ENCODE results near the gene DCAF4. TPM values are rescaled to one million over a fixed set of nuclear protein-coding genes. Genes with fewer than 3 reads are reported as not detected.

Gene DCAF4
- total RNA-seq, 4 donors from 2014 or later = 9.0 to 22.6 (median 19.8) TPM

DNA sequence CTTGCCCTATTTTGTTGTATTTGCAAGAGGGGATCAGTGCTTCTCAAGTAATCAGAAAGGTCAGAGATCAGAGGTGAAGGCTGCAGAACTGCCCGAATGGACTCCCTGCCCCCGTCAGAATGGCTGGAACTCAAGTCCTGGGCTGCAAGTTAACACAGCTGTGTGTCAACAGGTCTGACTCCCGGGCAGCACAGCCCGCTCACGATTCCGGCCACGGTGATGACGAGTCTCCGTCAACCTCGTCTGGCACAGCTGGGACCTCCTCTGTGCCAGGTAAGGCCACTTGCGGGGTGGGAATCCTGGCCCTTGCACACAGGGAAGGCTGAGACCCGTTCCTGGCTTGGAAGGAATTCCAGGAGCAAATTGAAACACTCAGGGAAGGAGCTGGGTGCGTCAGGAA is 13.4 kb downstream of the DCAF4 start:
- no peak for ATAC-seq
- no peak overlapping the region for H3K4me3 ChIP-seq
- no peaks in the 10 kb centered on the region for H3K9me3 ChIP-seq
- TF ChIP-seq POLR2AphosphoS5 (IDR thresholded peaks at IDR 0.05) (no peak), EP300 (IDR thresholded peaks at IDR 0.05) (no peak), POLR2A (IDR thresholded peaks at IDR 0.05) (no peak)
- peaks cover 0 to 68% of the 10 kb centered on the region in 2 donors for H3K36me3 ChIP-seq
- no peaks in the 10 kb centered on the region for H3K27me3 ChIP-seq
- H3K4me1 ChIP-seq = no peaks in the 10 kb centered on the region
- 37 to 71% methylated on average over 2 to 5 of the region's 13 CpGs for WGBS, 2 donors (ENCODE audit: low coverage in 1 of 2)
- no peak overlapping the region for H3K27ac ChIP-seq

GRCh38 chr14:72941286-72941985 is 15.2 kb downstream of the DCAF4 start:
- H3K36me3 ChIP-seq = peaks cover 0 to 84% of the 10 kb centered on the region in 2 donors
- TF ChIP-seq CTCF (IDR thresholded peaks at IDR 0.05) = no peak
- TF ChIP-seq POLR2A (IDR thresholded peaks at IDR 0.05) = no peak
- no peak for TF ChIP-seq POLR2AphosphoS5 (IDR thresholded peaks at IDR 0.05)
- no peak for TF ChIP-seq EP300 (IDR thresholded peaks at IDR 0.05)
- 72 to 76% methylated on average over 5 to 12 of the region's 12 CpGs for WGBS, 2 donors (ENCODE audit: low coverage in 1 of 2)

GRCh38 chr14:72942934-72943333 is 16.7 kb downstream of the DCAF4 start:
- Histone ChIP-seq H3K9me3 (no peaks in the 10 kb centered on the region), H3K4me1 (no peaks in the 10 kb centered on the region), H3K27ac (no peak overlapping the region), H3K27me3 (no peaks in the 10 kb centered on the region), H3K36me3 (peaks cover 0 to 95% of the 10 kb centered on the region in 2 donors), H3K4me3 (no peak overlapping the region)
- no peak for TF ChIP-seq POLR2A (IDR thresholded peaks at IDR 0.05)
- no peak for TF ChIP-seq CTCF (IDR thresholded peaks at IDR 0.05)
- TF ChIP-seq EP300 (IDR thresholded peaks at IDR 0.05) = no peak
- no peak for TF ChIP-seq POLR2AphosphoS5 (IDR thresholded peaks at IDR 0.05)
- 87 to 88% methylated on average over 8 to 11 of the region's 14 CpGs for WGBS, 2 donors (ENCODE audit: low coverage in 1 of 2)
- ATAC-seq = no peak

More at GRCh38 chr14:72941286-72941985, 15.2 kb downstream of the DCAF4 start:
- Histone ChIP-seq H3K27ac (no peak overlapping the region), H3K4me3 (no peak overlapping the region), H3K4me1 (no peaks in the 10 kb centered on the region), H3K27me3 (no peaks in the 10 kb centered on the region), H3K9me3 (no peaks in the 10 kb centered on the region)
- ATAC-seq = no peak

- no peaks in the 10 kb centered on the region for H3K9me3 ChIP-seq
- H3K27ac ChIP-seq = no peak overlapping the region
- H3K4me1 ChIP-seq = no peaks in the 10 kb centered on the region
- no peak for ATAC-seq
- no peak for TF ChIP-seq EP300 (IDR thresholded peaks at IDR 0.05)
- TF ChIP-seq POLR2AphosphoS5 (IDR thresholded peaks at IDR 0.05) = no peak
- TF ChIP-seq CTCF (IDR thresholded peaks at IDR 0.05) = no peak
- no peak for TF ChIP-seq POLR2A (IDR thresholded peaks at IDR 0.05)
- no peak overlapping the region for H3K4me3 ChIP-seq
- H3K36me3 ChIP-seq = peaks cover 0 to 92% of the 10 kb centered on the region in 2 donors
- 86 to 87% methylated on average over 7 to 9 of the region's 13 CpGs for WGBS, 2 donors (ENCODE audit: low coverage in 1 of 2)
- H3K27me3 ChIP-seq = no peaks in the 10 kb centered on the region
These were observed 17.7 kb downstream of the DCAF4 start for GRCh38 chr14:72943876-72944430.

DNA sequence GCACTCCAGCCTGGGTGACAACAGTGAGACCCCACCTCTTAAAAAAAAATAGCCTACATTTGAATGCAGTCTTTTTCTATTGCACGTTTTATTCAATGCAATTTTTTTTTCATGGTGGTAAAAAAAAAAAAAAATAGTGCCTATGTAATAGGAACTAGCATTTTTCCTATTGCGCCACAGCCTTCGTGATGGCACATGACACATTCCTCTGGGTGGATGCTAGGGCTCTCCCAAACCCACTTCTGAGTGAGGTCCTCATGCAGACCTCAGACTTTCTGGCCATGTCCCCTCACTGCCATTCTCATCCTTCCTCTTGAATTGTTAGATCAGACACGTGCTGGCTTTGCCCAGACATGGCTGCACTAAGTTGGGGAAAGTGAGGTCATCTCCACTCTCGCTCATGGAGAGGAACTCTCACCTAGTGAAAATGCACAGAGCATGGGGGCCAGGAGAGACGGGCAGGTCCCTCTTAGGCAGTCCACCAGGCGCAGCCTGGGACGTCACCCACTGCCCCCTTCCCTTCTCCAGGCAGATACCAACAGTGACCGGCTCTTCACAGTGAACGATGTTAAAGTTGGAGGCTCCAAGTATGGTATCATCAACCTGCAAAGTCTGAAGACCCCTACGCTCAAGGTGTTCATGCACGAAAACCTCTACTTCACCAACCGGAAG is 19.2 kb downstream of the DCAF4 start:
- TF ChIP-seq EP300 (IDR thresholded peaks at IDR 0.05) (no peak), POLR2AphosphoS5 (IDR thresholded peaks at IDR 0.05) (no peak), CTCF (IDR thresholded peaks at IDR 0.05) (no peak)
- H3K36me3 ChIP-seq = peaks cover 0 to 80% of the 10 kb centered on the region in 2 donors
- H3K4me3 ChIP-seq = no peak overlapping the region
- no peaks in the 10 kb centered on the region for H3K27me3 ChIP-seq
- 88 to 93% methylated on average over 3 to 5 of the region's 13 CpGs for WGBS, 2 donors (ENCODE audit: low coverage in 1 of 2)
- ATAC-seq = no peak
- no peaks in the 10 kb centered on the region for H3K4me1 ChIP-seq
- no peaks in the 10 kb centered on the region for H3K9me3 ChIP-seq
- H3K27ac ChIP-seq = no peak overlapping the region

Data from gastroesophageal sphincter (tissue), 4 donors.